ENCODE data around the gene TSSC4. TPM values are rescaled to one million over a fixed set of nuclear protein-coding genes. Genes with fewer than 3 reads are reported as not detected.

The TSSC4 gene
- total and polyA plus RNA-seq, 2 of the 13 experiments (the other 11 are each of a cell fraction or from before 2014, with no cell fraction given), result 16.2 to 58.6 TPM

- ATAC-seq (no peak), DNase-seq (ENCODE audit: low spot score) (no peak), FAIRE-seq (no peak)
- no peaks in the 10 kb centered on the region for H4K20me1 ChIP-seq (ENCODE audit: insufficient read depth, low read length)
- ChIA-PET CTCF (ENCODE audit: low intra/inter-chr PET ratio, low total read pairs) (no interaction called here), POLR2A (no interaction called here)
- intact Hi-C loops (cut with micrococcal nuclease; ENCODE audit: unreplicated experiment), result no loop called here
- H3K9ac ChIP-seq (ENCODE audit: insufficient read depth, low read depth, low read length), result no peak overlapping the region
- no peak overlapping the region for H3K27ac ChIP-seq (ENCODE audit: extremely low read length, insufficient read depth, low read length)
- H3K4me2 ChIP-seq (ENCODE audit: low read depth, low read length), result no peak overlapping the region
- peaks cover 7% of the 10 kb centered on the region; the same call in 1 of the 2 replicates for H3K4me1 ChIP-seq (ENCODE audit: insufficient read depth, low read length)
- H2AFZ ChIP-seq (ENCODE audit: low read length), result no peak overlapping the region
- in situ Hi-C loops (cut with HindIII; ENCODE audit: extremely low pct_ligation_motif_present, low pct_unique_long_range_greater_than_20kb), result no loop called here
- 36% methylated on average over 9 of the region's 13 CpGs for WGBS (ENCODE audit: low lambda C conversion rate)
- peaks cover 9 to 68% of the 10 kb centered on the region in 2 experiments; a peak in 4 of 5 replicates for H3K27me3 ChIP-seq (ENCODE audit: control insufficient read depth in 1 of 2, insufficient read depth in 2 of 2, low read length in 2 of 2)
- H3K79me2 ChIP-seq (ENCODE audit: insufficient read depth, low read length), result no peaks in the 10 kb centered on the region
- no peak overlapping the region for H3K4me3 ChIP-seq (replicated peaks in 1 of 3; ENCODE audit: insufficient read depth in 1 of 3, low read depth in 2 of 3, low read length in 3 of 3)
- no peak for TF ChIP-seq MED13 (CRISPR knock-in tag; IDR thresholded peaks at IDR 0.05)
- TF ChIP-seq ZNF773 (CRISPR knock-in tag; IDR thresholded peaks at IDR 0.05; ENCODE audit: borderline replicate concordance), result no peak
- no peak for TF ChIP-seq HDAC2 (CRISPR knock-in tag; IDR thresholded peaks at IDR 0.05)
- no peak for TF ChIP-seq RAD51 (IDR thresholded peaks at IDR 0.05; ENCODE audit: borderline replicate concordance)
- no peak for TF ChIP-seq MZF1 (CRISPR knock-in tag; IDR thresholded peaks at IDR 0.05; ENCODE audit: borderline replicate concordance)
- TF ChIP-seq ZNF264 (CRISPR knock-in tag; IDR thresholded peaks at IDR 0.05), result no peak
- no peak for TF ChIP-seq PPARG (CRISPR knock-in tag; conservative IDR thresholded peaks at IDR 0.05)
- TF ChIP-seq ZNF703 (CRISPR knock-in tag; IDR thresholded peaks at IDR 0.05; ENCODE audit: borderline replicate concordance), result no peak
- no peak for TF ChIP-seq ZNF33B (CRISPR knock-in tag; IDR thresholded peaks at IDR 0.05)
- no TSS peak for BruUV-seq (replicated peaks)
- no peaks in the 10 kb centered on the region for H3K36me3 ChIP-seq (replicated peaks in 1 of 2; ENCODE audit: control insufficient read depth in 1 of 2, insufficient read depth in 2 of 2, low read length in 2 of 2)
- H3K9me3 ChIP-seq (ENCODE audit: low read length), result no peaks in the 10 kb centered on the region
Observed at GRCh38 chr11:2380396-2380795, 20.2 kb upstream of the TSSC4 start.

DNA sequence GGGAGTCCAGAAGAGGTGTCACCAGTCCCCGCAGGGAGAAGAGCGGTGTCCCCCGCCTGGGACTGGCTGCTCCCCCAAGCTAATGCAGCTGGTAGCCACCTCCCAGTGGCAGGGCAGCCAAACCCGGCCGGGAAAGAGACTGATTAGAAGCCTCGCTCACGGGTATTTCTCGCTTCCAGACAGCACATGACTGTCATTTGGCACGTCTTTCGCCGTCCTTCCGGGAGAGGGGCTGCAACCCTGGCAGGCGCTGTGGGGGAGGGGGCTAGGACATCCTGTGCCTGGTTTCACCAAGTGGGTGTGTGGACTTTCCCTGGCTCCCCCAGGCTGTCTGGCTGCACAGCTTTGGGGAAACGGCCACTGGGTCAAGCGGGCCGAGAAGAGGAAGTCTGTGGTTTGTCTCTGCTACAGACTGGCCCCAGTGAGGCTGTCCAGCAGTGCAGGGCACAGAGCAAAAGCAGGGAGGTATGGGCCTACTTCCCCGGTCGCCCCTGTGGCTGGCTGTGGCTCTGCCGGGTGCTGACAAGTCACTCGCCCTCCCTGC is 19.7 kb upstream of the TSSC4 start:
- Histone ChIP-seq H3K79me2 (ENCODE audit: insufficient read depth, low read length) (no peaks in the 10 kb centered on the region), H3K9ac (ENCODE audit: insufficient read depth, low read depth, low read length) (no peak overlapping the region), H3K4me1 (ENCODE audit: insufficient read depth, low read length) (peaks cover 2% of the 10 kb centered on the region; the same call in 1 of the 2 replicates), H3K27me3 (ENCODE audit: control insufficient read depth in 1 of 2, insufficient read depth in 2 of 2, low read length in 2 of 2) (peaks cover 10 to 69% of the 10 kb centered on the region in 2 experiments; a peak in 4 of 5 replicates), H3K27ac (ENCODE audit: extremely low read length, insufficient read depth, low read length) (no peak overlapping the region), H4K20me1 (ENCODE audit: insufficient read depth, low read length) (no peaks in the 10 kb centered on the region), H3K9me3 (ENCODE audit: low read length) (no peaks in the 10 kb centered on the region), H2AFZ (ENCODE audit: low read length) (no peak overlapping the region), H3K4me2 (ENCODE audit: low read depth, low read length) (no peak overlapping the region), H3K4me3 (replicated peaks in 1 of 3; ENCODE audit: insufficient read depth in 1 of 3, low read depth in 2 of 3, low read length in 3 of 3) (no peak overlapping the region), H3K36me3 (replicated peaks in 1 of 2; ENCODE audit: control insufficient read depth in 1 of 2, insufficient read depth in 2 of 2, low read length in 2 of 2) (no peaks in the 10 kb centered on the region)
- ChIA-PET CTCF (ENCODE audit: low intra/inter-chr PET ratio, low total read pairs) (no interaction called here), POLR2A (no interaction called here)
- intact Hi-C loops (cut with micrococcal nuclease; ENCODE audit: unreplicated experiment), result no loop called here
- no TSS peak for BruUV-seq (replicated peaks)
- ATAC-seq (no peak), DNase-seq (ENCODE audit: low spot score) (no peak), FAIRE-seq (no peak)
- in situ Hi-C loops (cut with HindIII; ENCODE audit: extremely low pct_ligation_motif_present, low pct_unique_long_range_greater_than_20kb), result no loop called here
- WGBS (ENCODE audit: low lambda C conversion rate), result 0% methylated on average over 3 of the region's 20 CpGs
- TF ChIP-seq ZNF816 (CRISPR knock-in tag; IDR thresholded peaks at IDR 0.05; ENCODE audit: borderline replicate concordance), result no peak

All from HepG2 (cell line).